Effector CD4-positive, alpha-beta T cell (primary cell): ENCODE data around the gene ERICH6.
"Not testable (repeated sequence)": the region's sequence is repeated elsewhere in the genome, so short reads cannot be mapped to it uniquely, and the experiment has no call there.

Experiments used
- DNase-seq: peaks from one replicate; pipeline ENCODE4 v3.0.0-alpha.2; 2020

Gene ERICH6

GRCh38 chr3:150681057-150681456 is 22.7 kb downstream of the ERICH6 start:
- no peak for DNase-seq

GRCh38 chr3:150680562-150680961 is 23.2 kb downstream of the ERICH6 start:
- DNase-seq = no peak

DNA sequence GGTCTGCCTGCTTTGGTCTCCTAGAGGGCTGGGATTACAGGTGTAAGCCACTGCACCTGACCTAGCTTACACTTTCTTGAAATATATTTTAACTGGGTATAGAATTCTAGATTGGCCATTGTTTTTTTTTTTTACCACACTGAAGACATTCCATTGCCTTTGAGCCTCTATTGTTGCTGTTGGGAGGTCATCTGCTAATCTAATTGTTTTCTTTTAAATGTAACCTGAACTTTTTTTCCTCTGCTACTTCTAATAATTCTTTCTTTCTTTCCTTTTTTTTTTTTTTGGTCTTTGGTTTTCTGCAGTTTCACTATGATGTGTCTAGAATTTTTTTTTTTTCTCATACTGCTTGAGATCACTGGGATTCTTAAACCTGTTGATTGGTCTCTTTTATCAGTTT is 28.1 kb downstream of the ERICH6 start:
- no peak for DNase-seq

- no peak for DNase-seq
Measured at GRCh38 chr3:150673966-150674365, 29.8 kb downstream of the ERICH6 start.

DNA sequence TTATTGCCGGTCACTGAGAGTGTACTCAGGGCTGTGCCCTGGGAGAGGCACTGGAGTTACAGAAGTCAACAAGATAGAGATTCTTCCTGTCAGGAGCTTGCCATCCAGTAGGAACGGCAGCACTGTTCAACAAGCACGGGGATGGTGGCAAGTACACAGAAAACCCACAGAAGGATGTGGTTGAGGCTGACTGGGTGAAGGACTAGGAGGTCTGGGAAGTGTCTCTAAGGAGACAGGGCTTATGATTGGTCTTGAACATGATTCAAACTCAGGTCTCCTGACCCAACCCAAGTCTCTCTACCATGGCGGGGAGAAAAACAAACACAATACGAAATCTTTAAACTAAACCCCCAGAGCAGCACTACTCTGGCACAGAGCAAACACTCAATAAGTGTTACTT is 37.6 kb downstream of the ERICH6 start:
- DNase-seq = no peak

GRCh38 chr3:150663461-150663860 is 40.3 kb downstream of the ERICH6 start:
- DNase-seq = no peak

DNA sequence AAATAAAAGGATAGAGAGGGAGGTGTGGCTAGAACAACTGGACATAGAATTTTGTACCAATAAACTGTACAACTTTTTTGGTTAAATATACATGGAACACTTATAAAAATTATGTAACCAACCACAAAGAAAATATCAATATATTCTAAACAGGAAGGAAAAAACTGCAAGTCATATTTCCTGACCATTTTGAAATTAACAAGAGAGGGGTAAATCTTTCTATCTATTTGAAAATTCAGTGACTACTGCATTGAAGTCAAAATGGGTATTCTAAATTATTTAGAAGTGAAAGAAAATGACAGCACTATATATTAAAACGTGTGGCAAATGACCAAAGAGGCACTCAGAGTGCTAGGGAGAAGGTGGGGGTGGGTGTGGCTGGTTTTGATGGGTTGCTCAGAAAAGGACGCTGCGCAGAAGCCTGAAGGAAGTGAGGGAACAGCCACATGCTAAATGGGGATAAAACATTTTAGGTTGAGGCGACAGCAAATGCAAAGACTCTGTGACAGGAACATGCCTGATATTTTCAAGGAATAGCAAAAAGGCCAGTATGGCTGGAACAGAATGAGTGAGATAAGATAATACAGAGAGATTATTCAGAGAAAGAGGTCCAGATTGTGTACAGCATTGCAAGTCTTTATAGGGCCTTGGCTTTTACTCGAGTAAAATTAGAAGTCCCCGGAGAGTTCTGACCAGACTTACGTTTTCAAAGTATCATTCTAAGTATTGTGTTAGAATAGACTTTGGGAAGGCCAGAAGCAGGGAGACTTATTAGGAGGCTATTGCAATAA is 41.1 kb downstream of the ERICH6 start:
- DNase-seq = no peak

DNA sequence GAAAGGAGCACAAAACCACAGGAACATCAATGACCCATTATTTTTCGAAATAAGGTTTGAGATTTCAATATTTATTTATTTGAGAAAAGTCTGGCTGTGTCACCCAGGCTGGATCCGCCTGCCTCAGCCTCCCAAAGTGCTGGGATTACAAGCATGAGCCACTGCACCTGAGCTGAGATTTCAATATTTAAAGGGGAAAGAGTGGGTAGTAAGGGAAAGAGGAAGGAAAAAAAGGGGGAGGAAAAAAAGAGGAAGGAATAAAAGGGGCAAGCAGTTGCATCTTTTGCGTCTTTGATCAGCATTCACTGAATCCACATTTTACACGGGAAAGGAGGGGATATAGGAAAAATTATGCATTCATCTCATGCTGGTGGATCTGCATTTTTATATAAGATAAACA is 47.4 kb downstream of the ERICH6 start:
- no peak for DNase-seq

- no peak for DNase-seq
Measured at GRCh38 chr3:150653110-150653561, 50.6 kb downstream of the ERICH6 start.

- DNase-seq = no peak
Measured at GRCh38 chr3:150640256-150640655, 63.5 kb downstream of the ERICH6 start.

- no peak for DNase-seq
Measured at GRCh38 chr3:150639262-150639661, 64.5 kb downstream of the ERICH6 start.

- DNase-seq = no peak
Measured at GRCh38 chr3:150636258-150636657, 67.5 kb downstream of the ERICH6 start.

GRCh38 chr3:150635526-150635925 is 68.2 kb downstream of the ERICH6 start:
- no peak for DNase-seq

DNA sequence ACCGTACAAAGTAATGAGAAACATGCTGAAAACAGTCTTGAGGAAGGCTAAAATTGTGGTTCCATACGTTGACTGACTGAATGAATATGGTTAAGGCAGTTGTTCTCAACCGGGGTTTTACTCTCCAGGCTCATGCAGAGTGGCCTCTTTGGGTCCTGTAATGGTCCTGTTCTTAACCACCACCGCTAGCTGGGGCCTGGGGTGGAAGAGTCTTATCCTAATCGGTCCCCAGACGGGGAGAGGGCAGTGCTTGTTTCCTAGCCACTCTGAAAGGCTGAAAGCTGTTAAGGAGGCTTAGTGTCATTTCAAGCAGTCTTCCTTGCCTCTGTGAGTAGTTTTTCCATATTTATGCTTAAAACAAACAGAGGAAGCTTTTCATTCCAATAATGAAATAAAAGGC is 68.6 kb downstream of the ERICH6 start:
- no peak for DNase-seq

DNA sequence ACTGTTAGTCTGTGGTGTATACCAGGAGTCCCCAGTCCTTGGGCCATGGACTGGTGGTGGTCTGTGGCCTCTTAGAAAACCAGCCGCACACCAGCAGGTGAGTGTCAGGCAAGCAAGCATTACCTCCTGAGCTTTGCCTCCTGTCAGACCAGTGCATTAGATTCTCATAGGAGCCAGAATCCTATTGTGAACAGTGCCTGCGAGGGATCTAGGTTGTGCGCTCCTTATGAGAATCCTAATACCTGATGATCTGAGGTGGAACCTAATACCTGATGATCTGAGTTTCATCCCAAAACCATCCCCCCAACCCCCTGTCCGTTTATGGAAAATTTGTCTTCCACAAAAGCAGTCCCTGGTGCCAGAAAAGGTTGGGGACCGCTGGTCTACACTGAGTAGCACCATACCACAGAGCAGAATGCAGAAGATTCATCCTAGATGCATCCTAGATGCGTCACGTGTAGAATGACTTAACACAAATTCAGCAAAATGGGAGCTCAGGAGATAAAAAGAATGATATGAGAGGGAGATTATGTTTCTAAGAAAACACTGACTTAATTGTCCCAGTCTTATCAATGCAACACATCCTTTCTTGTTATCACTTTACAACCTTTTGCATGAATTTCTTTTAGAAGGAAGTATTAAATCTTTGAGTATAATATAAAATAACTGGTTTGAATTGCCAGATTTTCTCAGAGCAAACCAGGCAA is 72.1 kb downstream of the ERICH6 start:
- no peak for DNase-seq

DNA sequence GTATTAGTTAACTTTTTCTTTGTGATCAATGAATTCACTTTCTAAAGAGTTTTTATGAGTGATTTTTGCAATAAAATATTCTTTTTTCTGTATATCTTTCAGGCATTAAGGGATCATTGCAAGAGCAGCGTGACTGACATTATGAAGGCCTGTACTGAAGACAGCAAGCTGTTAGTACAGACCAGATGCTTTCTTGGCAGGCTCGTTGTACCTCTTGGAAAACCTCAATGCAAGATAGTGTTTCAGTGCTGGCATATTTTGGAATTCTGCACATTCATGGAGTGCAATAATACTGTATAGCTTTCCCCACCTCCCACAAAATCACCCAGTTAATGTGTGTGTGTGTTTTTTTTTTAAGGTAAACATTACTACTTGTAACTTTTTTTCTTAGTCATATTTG is 76.2 kb downstream of the ERICH6 start:
- DNase-seq = no peak

- DNase-seq = no peak
Measured at GRCh38 chr3:150626148-150626930, 77.4 kb downstream of the ERICH6 start.

GRCh38 chr3:150623945-150624344 is 79.8 kb downstream of the ERICH6 start:
- no peak for DNase-seq

- DNase-seq = not testable (repeated sequence)
Measured at GRCh38 chr3:150622955-150623354, 80.8 kb downstream of the ERICH6 start.

GRCh38 chr3:150620002-150620689 is 83.6 kb downstream of the ERICH6 start:
- no peak for DNase-seq

GRCh38 chr3:150613709-150614480 is 89.8 kb downstream of the ERICH6 start:
- no peak for DNase-seq

GRCh38 chr3:150613034-150613433 is 90.7 kb downstream of the ERICH6 start:
- no peak for DNase-seq
